Measurements from ENCODE around the gene NOL4L.

NOL4L gene

GRCh38 chr20:32465092-32465900 lies 119.8 kb downstream of the NOL4L start:
- Histone ChIP-seq H3K27ac (replicated peaks) (no peak overlapping the region), H3K4me3 (replicated peaks; ENCODE audit: insufficient read depth, low read length) (no peak overlapping the region), H3K27me3 (ENCODE audit: insufficient read depth, poor library complexity, severe bottlenecking) (no peaks in the 10 kb centered on the region)
- TF ChIP-seq GABPA (IDR thresholded peaks at IDR 0.05; ENCODE audit: low read depth) (no peak), POLR2AphosphoS5 (IDR thresholded peaks at IDR 0.05; ENCODE audit: low read depth) (no peak), REST (IDR thresholded peaks at IDR 0.05; ENCODE audit: insufficient replicate concordance, low read depth) (no peak), SPI1 (IDR thresholded peaks at IDR 0.05; ENCODE audit: borderline replicate concordance, low read depth) (no peak), CTCF (IDR thresholded peaks at IDR 0.05; ENCODE audit: insufficient read depth, low read length) (no peak)
- peak in 1 of 2 experiments; percentile 40 for DNase-seq (ENCODE audit: low read depth in 1 of 2, low spot score in 1 of 2)

- DNase-seq (ENCODE audit: low read depth in 1 of 2, low spot score in 1 of 2) = no peak
- TF ChIP-seq POLR2AphosphoS5 (IDR thresholded peaks at IDR 0.05; ENCODE audit: low read depth) = no peak
- no peak for TF ChIP-seq GABPA (IDR thresholded peaks at IDR 0.05; ENCODE audit: low read depth)
- no peak for TF ChIP-seq CTCF (IDR thresholded peaks at IDR 0.05; ENCODE audit: insufficient read depth, low read length)
- TF ChIP-seq REST (IDR thresholded peaks at IDR 0.05; ENCODE audit: insufficient replicate concordance, low read depth) = no peak
- TF ChIP-seq SPI1 (IDR thresholded peaks at IDR 0.05; ENCODE audit: borderline replicate concordance, low read depth) = no peak
- no peak overlapping the region for H3K4me3 ChIP-seq (replicated peaks; ENCODE audit: insufficient read depth, low read length)
- H3K27ac ChIP-seq (replicated peaks) = no peak overlapping the region
- H3K27me3 ChIP-seq (ENCODE audit: insufficient read depth, poor library complexity, severe bottlenecking) = no peaks in the 10 kb centered on the region
These were observed 120.6 kb downstream of the NOL4L start for GRCh38 chr20:32464401-32465091.

- no peak for DNase-seq (ENCODE audit: low read depth in 1 of 2, low spot score in 1 of 2)
- no peak overlapping the region for H3K27ac ChIP-seq (replicated peaks)
- no peak for TF ChIP-seq POLR2AphosphoS5 (IDR thresholded peaks at IDR 0.05; ENCODE audit: low read depth)
- no peak for TF ChIP-seq SPI1 (IDR thresholded peaks at IDR 0.05; ENCODE audit: borderline replicate concordance, low read depth)
- no peak for TF ChIP-seq CTCF (IDR thresholded peaks at IDR 0.05; ENCODE audit: insufficient read depth, low read length)
- TF ChIP-seq GABPA (IDR thresholded peaks at IDR 0.05; ENCODE audit: low read depth) = no peak
- TF ChIP-seq REST (IDR thresholded peaks at IDR 0.05; ENCODE audit: insufficient replicate concordance, low read depth) = no peak
- no peaks in the 10 kb centered on the region for H3K27me3 ChIP-seq (ENCODE audit: insufficient read depth, poor library complexity, severe bottlenecking)
- H3K4me3 ChIP-seq (replicated peaks; ENCODE audit: insufficient read depth, low read length) = no peak overlapping the region
These were observed 121.3 kb downstream of the NOL4L start for GRCh38 chr20:32463642-32464400.

All from HL-60 (cell line).